Trophoblast cell (in vitro differentiated cells and primary cell): Measurements from ENCODE around the gene LCK.

Experiments
- DNase-seq, 2 donors: peaks; one replicate each; pipeline ENCODE4 v3.0.0-alpha.2; 2016
- H2AFZ ChIP-seq: 2 replicates; pipeline ENCODE4 v1.6.1; 2013; ENCODE audit warnings: low read length, moderate library complexity, mild to moderate bottlenecking; ENCODE audit not compliant: insufficient read depth, poor library complexity
- H2AK5ac ChIP-seq: 2 replicates; pipeline ENCODE4 v1.6.1; 2013; ENCODE audit warnings: mild to moderate bottlenecking, low read length
- H2BK120ac ChIP-seq: 2 replicates; pipeline ENCODE4 v1.6.1; 2013; ENCODE audit warnings: low read length, mild to moderate bottlenecking, moderate library complexity; ENCODE audit not compliant: insufficient read depth, poor library complexity
- H2BK12ac ChIP-seq: 2 replicates; pipeline ENCODE4 v1.6.1; 2013; ENCODE audit warnings: mild to moderate bottlenecking, low read length, moderate library complexity
- H2BK5ac ChIP-seq: 2 replicates; pipeline ENCODE4 v1.6.1; 2013; ENCODE audit warnings: low read length, low read depth, moderate library complexity, mild to moderate bottlenecking; ENCODE audit not compliant: poor library complexity
- H3K14ac ChIP-seq: 2 replicates; pipeline ENCODE4 v1.6.1; 2013; ENCODE audit warnings: mild to moderate bottlenecking, low read length
- H3K18ac ChIP-seq: 2 replicates; pipeline ENCODE4 v1.6.1; 2013; ENCODE audit warnings: mild to moderate bottlenecking, low read length
- H3K23ac ChIP-seq: 2 replicates; pipeline ENCODE4 v1.6.1; 2013; ENCODE audit warnings: low read length
- H3K27ac ChIP-seq: 2 replicates; pipeline ENCODE4 v1.5.1; 2013; ENCODE audit warnings: low read depth, mild to moderate bottlenecking, inconsistent platforms, low read length, moderate library complexity
- H3K27me3 ChIP-seq: 2 replicates; pipeline ENCODE4 v1.6.1; 2013; ENCODE audit warnings: inconsistent platforms, mild to moderate bottlenecking, low read length, moderate library complexity; ENCODE audit not compliant: insufficient read depth
- H3K36me3 ChIP-seq, 2 experiments: 1 replicate in 1 of 2; 2 replicates in 1 of 2; pipeline ENCODE4 v1.6.1; 2013; ENCODE audit warnings: low read length in 2 of 2, mild to moderate bottlenecking in 2 of 2, moderate library complexity in 1 of 2; ENCODE audit not compliant: insufficient read depth in 2 of 2, control insufficient read depth in 1 of 2
- H3K4ac ChIP-seq: 2 replicates; pipeline ENCODE4 v1.6.1; 2013; ENCODE audit warnings: low read depth, mild to moderate bottlenecking, low read length, moderate library complexity
- H3K4me1 ChIP-seq, 2 experiments: 1 replicate in 1 of 2; 2 replicates in 1 of 2; pipeline ENCODE4 v1.6.1; 2013; ENCODE audit warnings: low read length in 2 of 2, mild to moderate bottlenecking in 2 of 2, moderate library complexity in 1 of 2; ENCODE audit not compliant: insufficient read depth in 2 of 2, control insufficient read depth in 1 of 2
- H3K4me2 ChIP-seq: 2 replicates; pipeline ENCODE4 v1.6.1; 2013; ENCODE audit warnings: inconsistent platforms, mild to moderate bottlenecking, low read length, moderate library complexity
- H3K4me3 ChIP-seq: 2 replicates; pipeline ENCODE4 v1.5.1; 2013; ENCODE audit warnings: mild to moderate bottlenecking, low read depth, low read length, inconsistent platforms
- H3K79me1 ChIP-seq: one replicate; pipeline ENCODE4 v1.6.1; 2013; ENCODE audit warnings: low read length
- H3K79me2 ChIP-seq: 2 replicates; pipeline ENCODE4 v1.6.1; 2013; ENCODE audit warnings: low read length, mild to moderate bottlenecking; ENCODE audit not compliant: control insufficient read depth, insufficient read depth, poor library complexity
- H3K9ac ChIP-seq: 2 replicates; pipeline ENCODE4 v1.6.1; 2013; ENCODE audit warnings: mild to moderate bottlenecking, low read length
- H3K9me3 ChIP-seq: 2 replicates; pipeline ENCODE4 v1.6.1; 2013; ENCODE audit warnings: low read depth, mild to moderate bottlenecking, control low read depth, inconsistent platforms, low read length; ENCODE audit not compliant: insufficient read depth
- H4K12ac ChIP-seq: 2 replicates; pipeline ENCODE4 v1.6.1; 2013; ENCODE audit warnings: low read depth, mild to moderate bottlenecking, low read length, moderate library complexity
- H4K8ac ChIP-seq: 2 replicates; pipeline ENCODE4 v1.6.1; 2013; ENCODE audit warnings: low read depth, mild to moderate bottlenecking, low read length, moderate library complexity
- H4K91ac ChIP-seq: one replicate; pipeline ENCODE4 v1.6.1; 2013; ENCODE audit warnings: low read depth, mild to moderate bottlenecking, low read length, moderate library complexity
- WGBS: extraction: QIAGEN DNeasy Blood & Tissue Kit; methylation state at CpG from one replicate; pipeline ENCODE4 v1.1.7; 2013; ENCODE audit warnings: missing lambda C conversion rate; ENCODE audit not compliant: insufficient read length, insufficient coverage; ENCODE audit errors: extremely low coverage; 5-methylcytosine and 5-hydroxymethylcytosine counted together

Gene LCK

DNA sequence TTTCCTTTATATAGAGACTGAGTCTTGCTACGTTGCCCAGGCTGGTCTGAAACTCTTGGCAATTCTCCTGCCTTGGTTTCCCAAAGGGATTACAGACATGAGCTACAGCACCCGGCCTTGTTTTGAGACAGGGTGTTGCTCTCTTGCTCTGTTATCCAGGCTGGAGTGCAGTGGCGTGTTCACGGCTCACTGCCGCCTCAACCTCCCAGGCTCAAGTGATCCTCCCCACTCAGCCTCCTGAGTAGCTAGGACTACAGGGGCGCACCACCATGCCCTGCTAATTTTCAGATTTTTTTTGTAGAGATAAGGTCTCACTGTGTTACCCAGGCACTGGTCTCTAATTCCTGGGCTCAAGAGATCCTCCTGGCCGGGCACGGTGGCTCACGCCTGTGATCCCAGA, 14.8 kb downstream of the LCK start:
- Histone ChIP-seq H3K9ac (no peak overlapping the region), H4K8ac (no peak overlapping the region), H4K91ac (no peak overlapping the region), H3K9me3 (no peaks in the 10 kb centered on the region), H3K36me3 (no peaks in the 10 kb centered on the region), H3K27ac (no peak overlapping the region), H3K23ac (no peak overlapping the region), H3K4me3 (no peak overlapping the region), H3K4ac (no peak overlapping the region), H3K79me2 (no peaks in the 10 kb centered on the region), H3K79me1 (no peaks in the 10 kb centered on the region), H2AK5ac (no peak overlapping the region), H3K4me2 (no peak overlapping the region), H2BK12ac (no peak overlapping the region), H2BK120ac (no peak overlapping the region), H2AFZ (no peak overlapping the region), H4K12ac (no peak overlapping the region), H3K4me1 (peaks cover 0 to 3% of the 10 kb centered on the region in 2 experiments), H3K18ac (no peak overlapping the region), H3K14ac (no peak overlapping the region), H3K27me3 (no peaks in the 10 kb centered on the region), H2BK5ac (no peak overlapping the region)
- WGBS = no CpG with 5 or more reads among the region's 9 CpGs
- DNase-seq = no peak

- no peaks in the 10 kb centered on the region for H3K79me1 ChIP-seq
- H2BK5ac ChIP-seq = no peak overlapping the region
- no peak overlapping the region for H3K9ac ChIP-seq
- no peaks in the 10 kb centered on the region for H3K79me2 ChIP-seq
- H3K14ac ChIP-seq = no peak overlapping the region
- H4K12ac ChIP-seq = no peak overlapping the region
- H2BK120ac ChIP-seq = no peak overlapping the region
- H3K27me3 ChIP-seq = no peaks in the 10 kb centered on the region
- no peak overlapping the region for H4K91ac ChIP-seq
- no peak overlapping the region for H3K4me2 ChIP-seq
- H3K36me3 ChIP-seq = no peaks in the 10 kb centered on the region
- peak in 1 of 2 donors; percentile 10 for DNase-seq
- no peak overlapping the region for H3K18ac ChIP-seq
- H2BK12ac ChIP-seq = no peak overlapping the region
- no peaks in the 10 kb centered on the region for H3K9me3 ChIP-seq
- H4K8ac ChIP-seq = no peak overlapping the region
- no peak overlapping the region for H3K4ac ChIP-seq
- H3K4me1 ChIP-seq = peaks cover 0 to 3% of the 10 kb centered on the region in 2 experiments
- no CpG with 5 or more reads among the region's 7 CpGs for WGBS
- no peak overlapping the region for H2AFZ ChIP-seq
- H3K23ac ChIP-seq = no peak overlapping the region
- no peak overlapping the region for H3K27ac ChIP-seq
- no peak overlapping the region for H2AK5ac ChIP-seq
- no peak overlapping the region for H3K4me3 ChIP-seq
These were observed 16.0 kb downstream of the LCK start for GRCh38 chr1:32266921-32267591.

- H4K91ac ChIP-seq = no peak overlapping the region
- H3K14ac ChIP-seq = no peak overlapping the region
- H3K4me2 ChIP-seq = no peak overlapping the region
- no peak overlapping the region for H2BK120ac ChIP-seq
- H3K23ac ChIP-seq = no peak overlapping the region
- no peak overlapping the region for H4K12ac ChIP-seq
- no peak overlapping the region for H2AK5ac ChIP-seq
- H3K27ac ChIP-seq = no peak overlapping the region
- no peaks in the 10 kb centered on the region for H3K36me3 ChIP-seq
- peaks cover 6% of the 10 kb centered on the region for H3K9me3 ChIP-seq
- peaks cover 0 to 7% of the 10 kb centered on the region in 2 experiments for H3K4me1 ChIP-seq
- H2AFZ ChIP-seq = no peak overlapping the region
- H3K18ac ChIP-seq = no peak overlapping the region
- H3K4me3 ChIP-seq = no peak overlapping the region
- H3K4ac ChIP-seq = no peak overlapping the region
- H3K79me2 ChIP-seq = no peaks in the 10 kb centered on the region
- H2BK5ac ChIP-seq = no peak overlapping the region
- DNase-seq = no peak
- H3K79me1 ChIP-seq = no peaks in the 10 kb centered on the region
- no peak overlapping the region for H3K9ac ChIP-seq
- H2BK12ac ChIP-seq = no peak overlapping the region
- H3K27me3 ChIP-seq = no peaks in the 10 kb centered on the region
- H4K8ac ChIP-seq = no peak overlapping the region
These were observed 18.7 kb downstream of the LCK start for GRCh38 chr1:32269744-32270143.

DNA sequence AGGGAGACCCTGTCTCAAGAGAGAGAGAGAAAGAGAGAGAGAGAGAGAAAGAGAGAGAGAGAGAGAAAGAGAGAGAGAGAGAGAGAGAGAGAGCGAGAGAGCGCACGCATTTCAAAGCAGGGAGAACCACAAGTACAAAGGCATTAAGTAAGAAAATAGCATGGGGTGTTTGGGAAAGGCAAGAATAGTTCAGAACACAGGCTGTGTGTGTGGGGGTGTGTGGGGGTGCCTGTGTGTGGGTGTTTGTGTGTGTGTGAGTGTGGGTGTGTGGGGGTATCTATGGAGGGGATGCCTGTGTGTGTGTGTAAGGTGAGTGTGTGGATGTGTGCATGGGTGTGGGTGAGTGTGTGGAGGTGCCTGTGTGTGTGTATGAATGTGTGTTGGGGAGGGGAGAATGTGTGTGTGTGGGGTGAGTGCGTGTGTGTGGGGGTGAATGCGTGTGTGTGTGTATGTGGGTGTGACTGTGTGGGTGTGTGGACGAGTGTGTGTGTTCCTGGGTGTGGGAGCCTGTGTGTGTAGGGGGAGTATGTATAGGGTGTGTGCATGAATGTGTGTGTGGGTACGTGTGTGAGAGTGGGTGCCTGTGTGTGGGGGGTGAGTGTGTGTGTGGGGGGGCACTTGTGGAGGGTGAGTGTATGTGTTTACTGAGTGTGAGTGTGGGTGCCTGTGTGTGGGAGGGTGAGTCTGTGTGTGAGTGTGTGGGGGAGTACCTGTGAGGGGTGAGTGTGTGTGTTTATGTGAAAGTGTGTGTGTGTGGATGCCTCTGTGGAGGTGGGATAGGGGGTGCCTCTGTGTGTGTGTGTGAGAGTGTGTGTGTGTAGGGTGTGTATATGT, 21.7 kb downstream of the LCK start:
- H3K23ac ChIP-seq = peak overlapping the region; percentile 85
- no peak overlapping the region for H4K8ac ChIP-seq
- H3K18ac ChIP-seq = no peak overlapping the region
- H2AK5ac ChIP-seq = no peak overlapping the region
- WGBS = 100% methylated on average over 2 of the region's 7 CpGs
- H2BK5ac ChIP-seq = no peak overlapping the region
- peak overlapping the region; percentile 36 for H3K4me3 ChIP-seq
- no peak overlapping the region for H2AFZ ChIP-seq
- no peak overlapping the region for H3K4ac ChIP-seq
- H3K14ac ChIP-seq = no peak overlapping the region
- H3K4me1 ChIP-seq = peaks cover 0 to 7% of the 10 kb centered on the region in 2 experiments
- H4K91ac ChIP-seq = no peak overlapping the region
- no peak overlapping the region for H2BK120ac ChIP-seq
- no peak overlapping the region for H3K4me2 ChIP-seq
- no peaks in the 10 kb centered on the region for H3K27me3 ChIP-seq
- DNase-seq = no peak
- H3K9ac ChIP-seq = no peak overlapping the region
- no peak overlapping the region for H3K27ac ChIP-seq
- H4K12ac ChIP-seq = no peak overlapping the region
- H2BK12ac ChIP-seq = no peak overlapping the region
- no peaks in the 10 kb centered on the region for H3K36me3 ChIP-seq
- H3K9me3 ChIP-seq = peaks cover 10% of the 10 kb centered on the region
- no peaks in the 10 kb centered on the region for H3K79me1 ChIP-seq
- no peaks in the 10 kb centered on the region for H3K79me2 ChIP-seq
